Measurements from ENCODE around the gene MINK1. TPM values are rescaled to one million over a fixed set of nuclear protein-coding genes. Genes with fewer than 3 reads are reported as not detected.

MINK1 gene
- total RNA-seq, 2 experiments from 2014 or later: 50.8 to 51.5 TPM

DNA sequence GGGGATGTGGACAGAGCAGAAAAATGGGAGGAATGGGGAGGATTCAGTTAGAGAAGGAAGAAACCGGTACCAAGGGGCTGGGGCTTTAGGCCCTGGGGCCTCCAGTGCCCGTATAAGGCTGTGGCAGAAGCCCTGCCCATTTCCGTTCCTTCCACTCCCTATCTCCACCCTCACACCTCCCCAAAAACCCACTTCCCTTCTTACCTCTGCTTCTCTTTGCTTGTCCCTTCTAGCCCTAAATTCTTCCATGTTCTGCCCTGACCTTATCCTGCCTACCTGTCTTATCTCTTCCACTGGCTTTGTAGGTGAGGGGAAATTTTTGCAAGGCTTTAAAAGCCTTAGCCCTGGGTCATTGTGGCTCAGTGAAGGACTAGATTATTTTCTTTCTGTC is 111.0 kb downstream of the MINK1 start:
- Mint-ChIP-seq H3K27me3 (no peaks in the 10 kb centered on the region), H3K27ac (peak overlapping the region; percentile 99), H3K36me3 (ENCODE audit: low read depth) (peaks cover 77% of the 10 kb centered on the region), H3K9me3 (no peaks in the 10 kb centered on the region), H3K4me1 (ENCODE audit: low read depth) (peaks cover 45% of the 10 kb centered on the region), H3K4me3 (peak overlapping the region; percentile 97)
- ATAC-seq: peak; percentile 17
- CTCF ChIA-PET: interaction anchor here (0.7 kb wide), 1 partner anchor 35 kb away, joined by 3 read pairs; no protein-coding TSS in a partner anchor
- TF ChIP-seq CTCF (IDR thresholded peaks at IDR 0.05): no peak
- DNase-seq: peak; percentile 75
- intact Hi-C loops (cut with micrococcal nuclease): loop anchor here (2.0 kb wide), 1 partner anchor 23 kb away; the partner anchor contains the start of gene SPAG7
- POLR2A ChIA-PET: interaction anchor here (1.0 to 20.8 kb wide), 7 partner anchors 8 to 44 kb away, joined by 3 to 627 read pairs (median 8); partner anchors contain the start of genes CHRNE and SPAG7

DNA sequence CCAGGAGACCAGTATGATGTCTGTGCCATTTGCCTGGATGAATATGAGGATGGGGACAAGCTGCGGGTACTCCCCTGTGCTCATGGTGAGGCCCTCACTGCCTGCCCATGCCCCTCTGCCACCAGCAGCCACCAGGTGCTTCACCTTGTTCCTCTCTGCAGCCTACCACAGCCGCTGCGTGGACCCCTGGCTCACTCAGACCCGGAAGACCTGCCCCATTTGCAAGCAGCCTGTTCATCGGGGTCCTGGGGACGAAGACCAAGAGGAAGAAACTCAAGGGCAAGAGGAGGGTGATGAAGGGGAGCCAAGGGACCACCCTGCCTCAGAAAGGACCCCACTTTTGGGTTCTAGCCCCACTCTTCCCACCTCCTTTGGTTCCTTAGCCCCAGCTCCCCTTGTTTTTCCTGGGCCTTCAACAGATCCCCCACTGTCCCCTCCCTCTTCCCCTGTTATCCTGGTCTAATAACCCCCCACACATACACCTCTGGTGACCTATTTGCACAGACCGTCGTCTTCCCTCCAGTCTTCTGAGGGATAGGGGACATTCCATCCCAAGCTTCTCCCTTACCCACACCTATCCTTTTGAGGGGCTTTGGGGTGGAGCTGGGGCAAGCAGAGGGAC is 111.5 kb downstream of the MINK1 start:
- peaks cover 76% of the 10 kb centered on the region for H3K36me3 Mint-ChIP-seq (ENCODE audit: low read depth)

DNA sequence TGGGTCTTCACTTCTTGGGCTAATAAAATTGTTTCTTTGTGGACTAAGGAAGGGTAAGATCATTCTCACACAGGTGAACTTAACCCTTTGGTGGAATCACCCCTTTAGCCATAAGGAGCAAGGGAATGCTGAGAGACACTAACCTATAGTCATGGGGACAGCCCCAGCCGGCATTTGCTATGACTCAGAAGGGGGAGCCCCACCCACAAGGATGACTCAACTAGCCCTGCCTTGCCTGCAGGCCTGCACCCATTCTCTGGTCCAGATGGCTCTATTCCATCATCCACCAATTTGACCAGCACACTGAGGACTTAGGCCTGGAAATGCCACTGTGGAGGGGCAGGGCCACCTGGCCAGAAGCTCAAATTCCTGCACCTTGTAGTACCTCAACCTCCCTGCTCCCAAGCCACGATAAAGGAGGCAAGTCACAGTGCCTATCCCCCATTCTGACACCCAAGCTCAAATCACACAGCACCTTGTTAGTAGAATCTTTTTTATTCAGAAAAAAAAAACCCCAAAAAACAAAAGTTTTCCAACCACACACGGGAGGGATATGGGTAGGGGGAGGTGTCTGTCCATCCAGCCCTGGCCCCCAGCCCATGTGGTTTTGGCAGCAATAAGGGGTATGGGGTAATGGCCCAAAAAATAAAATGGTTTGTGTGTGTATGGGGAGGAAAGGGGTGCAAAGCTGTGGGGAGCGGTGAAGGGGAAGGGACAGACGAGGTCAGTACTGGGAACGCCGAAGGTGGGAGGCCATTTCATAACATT is 112.2 kb downstream of the MINK1 start:
- ChIA-PET CTCF (interaction anchor here (1.4 to 2.8 kb wide), 4 partner anchors 22 to 42 kb away, joined by 3 to 8 read pairs (median 6); partner anchors contain the start of genes CHRNE and SPAG7), POLR2A (interaction anchor here (1.0 to 20.8 kb wide), 8 partner anchors 9 to 52 kb away, joined by 3 to 627 read pairs (median 7); partner anchors contain the start of genes CHRNE, INCA1, KIF1C and SPAG7)
- TF ChIP-seq CTCF (IDR thresholded peaks at IDR 0.05): no peak
- Mint-ChIP-seq H3K27ac (peak overlapping the region; percentile 99), H3K9me3 (no peaks in the 10 kb centered on the region), H3K27me3 (no peaks in the 10 kb centered on the region), H3K4me1 (ENCODE audit: low read depth) (peaks cover 45% of the 10 kb centered on the region), H3K4me3 (peak overlapping the region; percentile 97), H3K36me3 (ENCODE audit: low read depth) (peaks cover 73% of the 10 kb centered on the region)
- peak; percentile 95 for DNase-seq
- intact Hi-C loops (cut with micrococcal nuclease): loop anchor here (2.0 kb wide), 1 partner anchor 21 kb away; the partner anchor contains the start of gene SPAG7
- peak; percentile 37 for ATAC-seq

More for the DNA sequence above, 111.5 kb downstream of the MINK1 start:
- peak overlapping the region; percentile 99 for H3K27ac Mint-ChIP-seq
- H3K4me3 Mint-ChIP-seq: peak overlapping the region; percentile 97
- TF ChIP-seq CTCF (IDR thresholded peaks at IDR 0.05): no peak
- ChIA-PET POLR2A (interaction anchor here (1.0 to 20.8 kb wide), 8 partner anchors 8 to 53 kb away, joined by 3 to 627 read pairs (median 7); partner anchors contain the start of genes CHRNE, INCA1, KIF1C and SPAG7), CTCF (no interaction called here)
- H3K27me3 Mint-ChIP-seq: no peaks in the 10 kb centered on the region
- DNase-seq (peak; percentile 64), ATAC-seq (no peak)
- peaks cover 45% of the 10 kb centered on the region for H3K4me1 Mint-ChIP-seq (ENCODE audit: low read depth)
- intact Hi-C loops (cut with micrococcal nuclease): loop anchor here (2.0 kb wide), 1 partner anchor 22 kb away; the partner anchor contains the start of gene SPAG7
- H3K9me3 Mint-ChIP-seq: no peaks in the 10 kb centered on the region

GRCh38 chr17:4945944-4946280 is 112.8 kb downstream of the MINK1 start:
- POLR2A ChIA-PET: interaction anchor here (1.0 to 20.8 kb wide), 8 partner anchors 9 to 85 kb away, joined by 3 to 627 read pairs (median 8); partner anchors contain the start of genes CAMTA2, INCA1, KIF1C and SPAG7
- Mint-ChIP-seq H3K9me3 (no peaks in the 10 kb centered on the region), H3K36me3 (ENCODE audit: low read depth) (peaks cover 67% of the 10 kb centered on the region), H3K27ac (peak overlapping the region; percentile 99), H3K4me3 (peak overlapping the region; percentile 97), H3K4me1 (ENCODE audit: low read depth) (peaks cover 48% of the 10 kb centered on the region), H3K27me3 (no peaks in the 10 kb centered on the region)
- ATAC-seq (no peak), DNase-seq (no peak)
- intact Hi-C loops (cut with micrococcal nuclease): loop anchor here (2.0 kb wide), 1 partner anchor 21 kb away; the partner anchor contains the start of gene SPAG7
- TF ChIP-seq CTCF (IDR thresholded peaks at IDR 0.05): no peak
- CTCF ChIA-PET: interaction anchor here (0.7 to 2.8 kb wide), 5 partner anchors 21 to 85 kb away, joined by 3 to 8 read pairs (median 5); partner anchors contain the start of genes CHRNE and SPAG7
